Measurements from ENCODE around the gene TUBGCP5.

The TUBGCP5 gene

GRCh38 chr15:22954798-22955543, 84.4 kb downstream of the TUBGCP5 start:
- no peak for DNase-seq (ENCODE audit: low spot score)
- FAIRE-seq, result no peak

GRCh38 chr15:22954326-22954725, 85.0 kb downstream of the TUBGCP5 start:
- FAIRE-seq (no peak), DNase-seq (ENCODE audit: low spot score) (no peak)

DNA sequence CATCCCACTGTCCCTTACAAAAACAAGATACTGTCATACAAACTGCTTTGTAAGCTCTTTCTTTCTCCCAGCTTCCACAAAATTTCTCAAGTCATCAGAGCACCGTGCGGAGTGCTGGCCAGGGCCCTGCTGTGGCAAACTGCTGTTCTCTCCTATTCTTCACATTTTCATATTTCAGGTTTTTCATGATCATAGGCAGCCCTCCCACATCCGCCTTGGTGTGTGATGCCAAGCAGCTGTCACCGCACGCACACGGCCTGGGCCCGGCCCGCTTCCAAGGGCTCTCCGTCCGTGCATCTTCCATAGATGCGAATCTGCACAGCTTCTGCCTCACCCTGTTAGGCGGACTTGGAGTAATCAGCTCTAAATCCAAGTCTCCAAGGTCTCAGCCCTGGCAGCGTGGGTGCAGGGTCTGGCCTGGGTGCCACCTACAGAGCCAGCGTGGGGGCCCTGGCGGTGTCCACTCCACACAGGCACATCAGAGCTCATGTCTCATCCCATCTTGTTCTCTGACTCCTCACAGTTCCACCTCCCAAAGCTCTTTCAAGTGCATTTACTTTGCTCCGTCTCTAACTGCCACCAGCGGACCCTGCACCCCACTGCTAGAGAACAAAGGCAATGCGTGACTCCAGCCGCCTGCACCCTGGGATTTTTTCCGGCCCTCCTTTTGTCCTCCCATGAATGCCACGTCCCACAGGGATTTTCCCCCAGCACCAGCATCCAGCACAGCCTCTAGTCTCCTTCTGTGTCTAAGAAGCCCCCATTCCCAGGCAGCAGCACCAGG, 86.4 kb downstream of the TUBGCP5 start:
- FAIRE-seq (no peak), DNase-seq (ENCODE audit: low spot score) (no peak)

GRCh38 chr15:22951381-22952280, 87.7 kb downstream of the TUBGCP5 start:
- no peak for FAIRE-seq

GRCh38 chr15:22951031-22951380, 88.4 kb downstream of the TUBGCP5 start:
- no peak for FAIRE-seq
- no peak for DNase-seq (ENCODE audit: low spot score)

More at GRCh38 chr15:22951381-22952280, 87.7 kb downstream of the TUBGCP5 start:
- no peak for DNase-seq (ENCODE audit: low spot score)

DNA sequence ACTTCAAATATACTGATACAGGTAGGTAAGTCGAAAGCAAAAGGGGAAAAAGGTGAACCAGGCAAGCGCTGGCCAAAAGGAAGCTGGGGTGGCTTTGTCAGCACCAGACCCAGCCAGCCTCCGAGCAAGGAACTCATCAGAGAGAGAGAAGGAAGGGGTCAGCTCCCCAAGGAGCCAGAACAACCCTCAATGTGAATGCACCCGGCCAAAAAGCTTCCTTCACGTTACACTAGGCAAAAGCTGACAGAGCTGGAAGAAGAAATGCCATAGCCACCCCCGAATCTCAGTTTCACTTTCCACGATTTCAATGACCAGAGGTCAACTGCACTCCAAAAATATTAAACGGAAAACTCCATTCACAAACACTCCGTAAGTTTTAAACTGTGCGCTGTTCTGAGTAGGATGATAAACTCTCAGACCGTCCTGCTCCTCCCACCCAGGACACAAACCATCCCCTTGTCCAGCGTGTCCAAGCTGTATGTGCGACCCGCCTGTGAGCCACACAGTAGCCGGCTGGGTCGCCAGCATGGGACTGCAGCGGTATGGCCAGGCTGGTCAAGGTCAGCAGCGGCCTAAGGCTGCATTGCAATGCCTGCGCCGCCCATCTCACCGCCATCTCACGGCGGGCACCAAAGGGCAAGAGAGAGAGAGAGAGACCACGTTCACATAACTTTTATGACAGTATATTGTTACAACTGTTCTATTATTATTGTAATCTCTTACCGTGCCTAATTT, 88.9 kb downstream of the TUBGCP5 start:
- no peak for DNase-seq (ENCODE audit: low spot score)
- no peak for FAIRE-seq
